BE2C (cell line): ENCODE data around the gene NIP7.
"Not testable (repeated sequence)": the region's sequence is repeated elsewhere in the genome, so short reads cannot be mapped to it uniquely, and the experiment has no call there.

ENCODE experiments used
- DNase-seq: peaks from one replicate; pipeline ENCODE4 v3.0.0-alpha.2; 2020
- H3K27me3 ChIP-seq: fragments of 250-450 bp; sonication (Bioruptor Pico); 2 replicates; pipeline ENCODE4 v1.5.1; 2020; ENCODE audit warnings: mild to moderate bottlenecking
- H3K36me3 ChIP-seq: fragments of 250-450 bp; sonication (Bioruptor Pico); 2 replicates; pipeline ENCODE4 v1.5.1; 2020; ENCODE audit warnings: mild to moderate bottlenecking
- H3K4me1 ChIP-seq: fragments of 250-450 bp; sonication (Bioruptor Pico); 2 replicates; pipeline ENCODE4 v1.5.1; 2020
- H3K4me3 ChIP-seq: 2 replicates; pipeline ENCODE4 v1.5.1; 2011; ENCODE audit warnings: low read depth, low read length
- H3K9me3 ChIP-seq: fragments of 250-450 bp; sonication (Bioruptor Pico); 2 replicates; pipeline ENCODE4 v1.5.1; 2020
- TF ChIP-seq, protein P1 (sequence below): IDR thresholded peaks from 2 replicates; pipeline ENCODE4 v1.5.1; 2012; ENCODE audit warnings: mild to moderate bottlenecking, low read depth, low read length

The NIP7 gene

DNA sequence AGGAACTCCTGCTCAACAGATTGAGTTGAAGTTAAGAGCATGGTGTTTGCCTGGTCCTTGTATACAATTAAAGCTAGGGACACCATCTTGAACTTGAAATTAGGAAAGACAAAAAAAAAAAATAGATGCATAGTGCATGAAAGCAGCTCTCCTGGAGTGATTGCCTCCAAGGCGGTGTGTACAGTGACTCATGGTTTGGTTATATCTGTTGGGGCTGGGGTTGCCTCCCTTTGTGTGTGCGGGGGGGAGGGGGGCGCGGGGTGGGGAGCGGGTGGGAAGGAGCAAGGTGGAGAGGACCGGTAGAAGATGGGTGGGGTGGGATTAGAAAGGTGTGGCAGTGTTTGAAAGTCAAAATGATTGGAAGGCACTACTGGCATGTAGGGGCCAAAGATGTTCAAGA, 8.7 kb downstream of the NIP7 start:
- Histone ChIP-seq H3K9me3 (no peaks in the 10 kb centered on the region), H3K36me3 (peaks cover 25% of the 10 kb centered on the region), H3K4me1 (no peaks in the 10 kb centered on the region), H3K4me3 (no peak overlapping the region), H3K27me3 (no peaks in the 10 kb centered on the region)
- TF ChIP-seq, protein P1, sequence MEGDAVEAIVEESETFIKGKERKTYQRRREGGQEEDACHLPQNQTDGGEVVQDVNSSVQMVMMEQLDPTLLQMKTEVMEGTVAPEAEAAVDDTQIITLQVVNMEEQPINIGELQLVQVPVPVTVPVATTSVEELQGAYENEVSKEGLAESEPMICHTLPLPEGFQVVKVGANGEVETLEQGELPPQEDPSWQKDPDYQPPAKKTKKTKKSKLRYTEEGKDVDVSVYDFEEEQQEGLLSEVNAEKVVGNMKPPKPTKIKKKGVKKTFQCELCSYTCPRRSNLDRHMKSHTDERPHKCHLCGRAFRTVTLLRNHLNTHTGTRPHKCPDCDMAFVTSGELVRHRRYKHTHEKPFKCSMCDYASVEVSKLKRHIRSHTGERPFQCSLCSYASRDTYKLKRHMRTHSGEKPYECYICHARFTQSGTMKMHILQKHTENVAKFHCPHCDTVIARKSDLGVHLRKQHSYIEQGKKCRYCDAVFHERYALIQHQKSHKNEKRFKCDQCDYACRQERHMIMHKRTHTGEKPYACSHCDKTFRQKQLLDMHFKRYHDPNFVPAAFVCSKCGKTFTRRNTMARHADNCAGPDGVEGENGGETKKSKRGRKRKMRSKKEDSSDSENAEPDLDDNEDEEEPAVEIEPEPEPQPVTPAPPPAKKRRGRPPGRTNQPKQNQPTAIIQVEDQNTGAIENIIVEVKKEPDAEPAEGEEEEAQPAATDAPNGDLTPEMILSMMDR = no peak
- no peak for DNase-seq

GRCh38 chr16:69349536-69349935, 10.0 kb downstream of the NIP7 start:
- no peaks in the 10 kb centered on the region for H3K4me1 ChIP-seq
- no peak overlapping the region for H3K4me3 ChIP-seq
- peaks cover 12% of the 10 kb centered on the region for H3K36me3 ChIP-seq
- no peaks in the 10 kb centered on the region for H3K9me3 ChIP-seq
- TF ChIP-seq, protein P1 = no peak
- no peak for DNase-seq
- H3K27me3 ChIP-seq = no peaks in the 10 kb centered on the region

DNA sequence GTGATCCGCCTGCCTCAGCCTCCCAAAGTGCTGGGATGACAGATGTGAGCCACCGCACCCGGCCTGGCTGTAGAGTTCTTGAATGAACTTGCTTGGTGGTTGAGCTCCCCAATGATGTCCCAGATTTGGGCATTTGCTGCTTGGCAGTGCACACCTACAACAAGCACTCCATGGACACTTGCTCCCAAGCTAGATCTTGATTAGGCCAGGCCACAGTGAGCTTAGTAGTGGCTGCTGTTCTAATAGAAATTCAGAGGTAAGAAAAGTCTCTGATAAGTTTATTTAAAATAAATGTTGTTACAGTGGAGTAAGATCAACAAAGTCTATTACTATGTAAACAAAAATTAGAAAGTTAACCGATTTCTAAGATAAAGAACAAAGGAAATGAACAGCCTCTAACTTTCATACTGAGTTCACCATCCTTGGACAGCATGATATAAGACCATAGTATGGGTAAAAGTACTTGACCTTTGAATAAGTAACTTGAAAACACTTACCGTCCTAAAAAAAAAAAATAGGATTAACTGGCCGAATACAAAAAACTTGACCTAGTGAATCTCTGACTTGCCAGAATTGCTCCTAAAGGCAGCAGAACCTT, 11.1 kb downstream of the NIP7 start:
- Histone ChIP-seq H3K4me1 (no peaks in the 10 kb centered on the region), H3K9me3 (no peaks in the 10 kb centered on the region), H3K4me3 (no peak overlapping the region), H3K27me3 (no peaks in the 10 kb centered on the region), H3K36me3 (peaks cover 14% of the 10 kb centered on the region)
- no peak for DNase-seq
- TF ChIP-seq, protein P1 = no peak

GRCh38 chr16:69351309-69352027, 11.9 kb downstream of the NIP7 start, which contains the start of gene TMED6:
Gene TMED6, minus strand, starts transcription at chr16:69351786. Its CDS starts 33 bp downstream, at chr16:69351753.
- no peak for DNase-seq
- peaks cover 16% of the 10 kb centered on the region for H3K36me3 ChIP-seq
- no peak within 1 kb of the TSS for H3K4me3 ChIP-seq

DNA sequence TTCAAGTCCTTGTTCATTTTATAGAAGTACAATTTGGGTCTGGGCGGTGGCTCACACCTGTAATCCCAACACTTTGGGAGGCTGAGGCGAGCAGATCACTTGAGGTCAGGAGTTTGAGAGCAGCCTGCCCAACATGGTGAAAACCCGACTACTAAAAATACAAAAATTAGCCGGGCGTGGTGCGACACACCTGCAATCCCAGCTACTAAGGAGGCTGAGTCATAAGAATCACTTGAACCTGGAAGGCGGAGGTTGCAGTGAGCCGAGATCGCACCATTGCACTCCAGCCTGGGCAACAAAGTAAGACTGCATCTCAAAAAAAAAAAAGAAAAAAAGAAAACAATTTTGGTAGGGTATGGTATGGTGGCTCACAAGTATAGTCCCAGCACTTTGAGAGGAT, 20.5 kb downstream of the NIP7 start:
- not testable (repeated sequence) for H3K4me3 ChIP-seq, H3K9me3 ChIP-seq, H3K4me1 ChIP-seq, DNase-seq, H3K27me3 ChIP-seq
- peaks cover 43% of the 10 kb centered on the region for H3K36me3 ChIP-seq

More at GRCh38 chr16:69351309-69352027, 11.9 kb downstream of the NIP7 start, which contains the start of gene TMED6:
- Histone ChIP-seq H3K4me1 (no peaks in the 10 kb centered on the region), H3K27me3 (no peaks in the 10 kb centered on the region), H3K9me3 (no peaks in the 10 kb centered on the region)
- TF ChIP-seq, protein P1 = no peak

DNA sequence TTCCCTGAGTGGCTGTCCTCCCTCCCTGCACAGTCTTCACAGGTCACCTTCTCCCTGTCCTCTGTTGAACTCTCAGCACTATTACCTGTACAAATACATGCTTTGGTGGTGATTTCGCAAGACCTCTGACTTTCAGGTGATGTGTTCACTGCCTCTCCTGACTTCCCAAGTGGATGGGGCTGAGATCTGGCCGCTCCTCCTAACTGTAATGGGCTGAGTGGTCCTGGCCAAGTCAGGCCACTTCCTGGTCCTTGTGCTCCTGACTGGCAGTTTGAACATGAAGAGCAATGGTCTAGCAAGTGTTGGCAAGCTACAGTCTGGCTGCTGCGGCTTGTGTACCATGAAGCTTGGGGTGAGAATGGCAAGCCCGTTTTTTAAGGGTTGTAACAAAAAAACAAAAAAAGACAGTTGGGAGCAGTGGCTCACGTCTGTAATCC, 23.7 kb downstream of the NIP7 start:
- Histone ChIP-seq H3K4me1 (no peaks in the 10 kb centered on the region), H3K27me3 (no peaks in the 10 kb centered on the region), H3K4me3 (no peak overlapping the region), H3K9me3 (no peaks in the 10 kb centered on the region), H3K36me3 (peaks cover 52% of the 10 kb centered on the region)
- no peak for DNase-seq
- TF ChIP-seq, protein P1 = no peak
